Vagina (tissue), 2 donors: ENCODE results near the gene GPR173.

Experiments used
- POLR2A ChIP-seq, 2 donors: fragments of 450-650 bp; IDR thresholded peaks; one replicate each; pipeline ENCODE4 v1.6.1; 2017; ENCODE audit warnings: antibody characterized with exemption in 2 of 2, mild to moderate bottlenecking in 2 of 2, moderate library complexity in 2 of 2
- POLR2AphosphoS5 ChIP-seq, 2 donors: sonication (generic); formaldehyde crosslinking; IDR thresholded peaks; one replicate each; pipeline ENCODE4 v1.9.0; 2017; ENCODE audit warnings: antibody characterized with exemption in 2 of 2, mild to moderate bottlenecking in 2 of 2, low read depth in 1 of 2; ENCODE audit not compliant: insufficient read depth in 1 of 2
- TF ChIP-seq, protein P1 (sequence below), 3 experiments: fragments of 450-650 bp in 2 of 3; fragments of 200-600 bp in 1 of 3; sonication (generic) in 1 of 3; IDR thresholded peaks; one replicate each; pipeline ENCODE4 v1.5.1; 2017 to 2019; ENCODE audit warnings: antibody characterized with exemption in 3 of 3, mild to moderate bottlenecking in 2 of 3, moderate library complexity in 2 of 3

GRCh38 chrX:53077207-53078197 is 28.9 kb downstream of the GPR173 start:
- TF ChIP-seq POLR2AphosphoS5 (IDR thresholded peaks at IDR 0.05; ENCODE audit: insufficient read depth in 1 of 2, low read depth in 1 of 2), result no peak
- TF ChIP-seq, protein P1, sequence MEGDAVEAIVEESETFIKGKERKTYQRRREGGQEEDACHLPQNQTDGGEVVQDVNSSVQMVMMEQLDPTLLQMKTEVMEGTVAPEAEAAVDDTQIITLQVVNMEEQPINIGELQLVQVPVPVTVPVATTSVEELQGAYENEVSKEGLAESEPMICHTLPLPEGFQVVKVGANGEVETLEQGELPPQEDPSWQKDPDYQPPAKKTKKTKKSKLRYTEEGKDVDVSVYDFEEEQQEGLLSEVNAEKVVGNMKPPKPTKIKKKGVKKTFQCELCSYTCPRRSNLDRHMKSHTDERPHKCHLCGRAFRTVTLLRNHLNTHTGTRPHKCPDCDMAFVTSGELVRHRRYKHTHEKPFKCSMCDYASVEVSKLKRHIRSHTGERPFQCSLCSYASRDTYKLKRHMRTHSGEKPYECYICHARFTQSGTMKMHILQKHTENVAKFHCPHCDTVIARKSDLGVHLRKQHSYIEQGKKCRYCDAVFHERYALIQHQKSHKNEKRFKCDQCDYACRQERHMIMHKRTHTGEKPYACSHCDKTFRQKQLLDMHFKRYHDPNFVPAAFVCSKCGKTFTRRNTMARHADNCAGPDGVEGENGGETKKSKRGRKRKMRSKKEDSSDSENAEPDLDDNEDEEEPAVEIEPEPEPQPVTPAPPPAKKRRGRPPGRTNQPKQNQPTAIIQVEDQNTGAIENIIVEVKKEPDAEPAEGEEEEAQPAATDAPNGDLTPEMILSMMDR (IDR thresholded peaks at IDR 0.05), result no peak
- no peak for TF ChIP-seq POLR2A (IDR thresholded peaks at IDR 0.05)
